ENCODE results near the gene PTP4A2. TPM values are rescaled to one million over a fixed set of nuclear protein-coding genes. Genes with fewer than 3 reads are reported as not detected.
A peak's percentile ranks its signal among the peaks of the same experiment; 100 is the strongest.

Gene PTP4A2
- total RNA-seq, 6 experiments from 2014 or later = 258 to 353 (median 305) TPM

- no peak for DNase-seq
These were observed 1.7 kb downstream of the PTP4A2 start for GRCh38 chr1:31936278-31936980.

GRCh38 chr1:31934706-31935629, 3.2 kb downstream of the PTP4A2 start:
- peak overlapping the region; percentile 99 for H3K4me3 Mint-ChIP-seq

More at GRCh38 chr1:31936278-31936980, 1.7 kb downstream of the PTP4A2 start:
- TF ChIP-seq, protein P1, sequence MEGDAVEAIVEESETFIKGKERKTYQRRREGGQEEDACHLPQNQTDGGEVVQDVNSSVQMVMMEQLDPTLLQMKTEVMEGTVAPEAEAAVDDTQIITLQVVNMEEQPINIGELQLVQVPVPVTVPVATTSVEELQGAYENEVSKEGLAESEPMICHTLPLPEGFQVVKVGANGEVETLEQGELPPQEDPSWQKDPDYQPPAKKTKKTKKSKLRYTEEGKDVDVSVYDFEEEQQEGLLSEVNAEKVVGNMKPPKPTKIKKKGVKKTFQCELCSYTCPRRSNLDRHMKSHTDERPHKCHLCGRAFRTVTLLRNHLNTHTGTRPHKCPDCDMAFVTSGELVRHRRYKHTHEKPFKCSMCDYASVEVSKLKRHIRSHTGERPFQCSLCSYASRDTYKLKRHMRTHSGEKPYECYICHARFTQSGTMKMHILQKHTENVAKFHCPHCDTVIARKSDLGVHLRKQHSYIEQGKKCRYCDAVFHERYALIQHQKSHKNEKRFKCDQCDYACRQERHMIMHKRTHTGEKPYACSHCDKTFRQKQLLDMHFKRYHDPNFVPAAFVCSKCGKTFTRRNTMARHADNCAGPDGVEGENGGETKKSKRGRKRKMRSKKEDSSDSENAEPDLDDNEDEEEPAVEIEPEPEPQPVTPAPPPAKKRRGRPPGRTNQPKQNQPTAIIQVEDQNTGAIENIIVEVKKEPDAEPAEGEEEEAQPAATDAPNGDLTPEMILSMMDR (IDR thresholded peaks at IDR 0.05) = no peak
- peaks cover 75% of the 10 kb centered on the region for H3K4me1 Mint-ChIP-seq (ENCODE audit: low read depth)
- no peaks in the 10 kb centered on the region for H3K27me3 Mint-ChIP-seq (ENCODE audit: insufficient read depth)
- peaks cover 15% of the 10 kb centered on the region for H3K36me3 Mint-ChIP-seq (ENCODE audit: low read depth)
- H3K27ac Mint-ChIP-seq = peak overlapping the region; percentile 94
- peak overlapping the region; percentile 99 for H3K4me3 Mint-ChIP-seq
- no peaks in the 10 kb centered on the region for H3K9me3 Mint-ChIP-seq

GRCh38 chr1:31932491-31933316, 5.5 kb downstream of the PTP4A2 start:
- H3K9me3 Mint-ChIP-seq = no peaks in the 10 kb centered on the region
- H3K36me3 Mint-ChIP-seq (ENCODE audit: low read depth) = peaks cover 15% of the 10 kb centered on the region
- H3K4me1 Mint-ChIP-seq (ENCODE audit: low read depth) = peaks cover 85% of the 10 kb centered on the region
- no peaks in the 10 kb centered on the region; the same call in 1 of the 2 replicates for H3K27me3 Mint-ChIP-seq (ENCODE audit: insufficient read depth)
- peak overlapping the region; percentile 94 for H3K27ac Mint-ChIP-seq
- no peak for DNase-seq
- H3K4me3 Mint-ChIP-seq = peak overlapping the region; percentile 71
- TF ChIP-seq, protein P1 (IDR thresholded peaks at IDR 0.05) = no peak

More at GRCh38 chr1:31934706-31935629, 3.2 kb downstream of the PTP4A2 start:
- Mint-ChIP-seq H3K27ac (peak overlapping the region; percentile 94), H3K9me3 (no peaks in the 10 kb centered on the region), H3K4me1 (ENCODE audit: low read depth) (peaks cover 85% of the 10 kb centered on the region), H3K36me3 (ENCODE audit: low read depth) (peaks cover 15% of the 10 kb centered on the region), H3K27me3 (ENCODE audit: insufficient read depth) (no peaks in the 10 kb centered on the region)
- DNase-seq = peak; percentile 57
- TF ChIP-seq, protein P1 (IDR thresholded peaks at IDR 0.05) = no peak

DNA sequence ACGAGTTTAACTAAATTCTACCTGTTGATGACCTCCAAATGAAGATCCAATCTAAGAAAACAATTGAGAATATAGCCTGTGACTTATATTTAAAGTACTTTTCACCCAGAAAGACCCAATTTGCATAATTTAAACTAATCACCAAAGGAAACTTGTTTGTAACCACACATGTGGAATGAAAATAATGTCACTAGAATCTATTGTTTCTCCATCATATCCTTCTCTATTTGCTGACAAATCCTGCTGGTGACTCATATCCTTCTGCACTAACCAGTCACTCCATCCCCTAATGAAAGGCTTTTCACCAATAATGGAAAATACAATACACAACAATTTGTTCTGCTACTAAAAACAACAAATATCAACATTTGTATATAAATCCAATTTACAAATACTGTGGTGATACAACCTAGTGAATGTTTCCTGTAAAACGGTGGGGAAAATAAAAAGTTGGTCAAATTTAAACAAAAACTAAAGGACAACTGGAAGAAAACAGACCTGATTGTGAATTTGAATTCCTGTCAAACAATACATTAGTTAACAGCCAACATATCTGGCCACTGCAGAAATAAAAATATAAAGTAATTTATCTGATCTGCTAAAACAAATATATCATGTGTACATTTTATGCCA, 6.5 kb downstream of the PTP4A2 start:
- Mint-ChIP-seq H3K27me3 (ENCODE audit: insufficient read depth) (no peaks in the 10 kb centered on the region; the same call in 1 of the 2 replicates), H3K9me3 (no peaks in the 10 kb centered on the region), H3K4me3 (peak overlapping the region; percentile 71), H3K36me3 (ENCODE audit: low read depth) (peaks cover 6% of the 10 kb centered on the region), H3K4me1 (ENCODE audit: low read depth) (peaks cover 93% of the 10 kb centered on the region), H3K27ac (peak overlapping the region; percentile 94)
- DNase-seq = peak; percentile 52
- TF ChIP-seq, protein P1 (IDR thresholded peaks at IDR 0.05) = no peak
